Right cardiac atrium (tissue), 5 donors: ENCODE data around the gene ZNF140. TPM values are rescaled to one million over a fixed set of nuclear protein-coding genes. Genes with fewer than 3 reads are reported as not detected.

Experiments used
- ATAC-seq, 2 donors: fragments of 200-7000 bp; cut with Tn5 transposase; one replicate each; pipeline versions ENCODE4 v1.8.0 to v1.9.1; 2020; ENCODE audit warnings: moderate library complexity in 2 of 2, mild to moderate bottlenecking in 1 of 2
- DNase-seq, 3 donors: peaks; one replicate each; pipeline ENCODE4 v3.0.0-alpha.2; 2020
- H3K27ac ChIP-seq: one replicate; pipeline ENCODE4 v1.5.1; 2013; ENCODE audit warnings: mild to moderate bottlenecking, low read length, control low read depth, moderate library complexity
- H3K27me3 ChIP-seq: one replicate; pipeline ENCODE4 v1.6.1; 2013; ENCODE audit not compliant: control insufficient read depth, insufficient read depth
- H3K4me1 ChIP-seq: one replicate; pipeline ENCODE4 v1.6.1; 2013; ENCODE audit warnings: low read length; ENCODE audit not compliant: control insufficient read depth, insufficient read depth
- H3K4me3 ChIP-seq: one replicate; pipeline ENCODE4 v1.5.1; 2013; ENCODE audit warnings: low read length, control low read depth
- H3K9me3 ChIP-seq: one replicate; pipeline ENCODE4 v1.6.1; 2013; ENCODE audit warnings: low read length; ENCODE audit not compliant: control insufficient read depth
- WGBS: extraction: QIAGEN DNeasy Blood & Tissue Kit; methylation state at CpG from one replicate; pipeline ENCODE4 v1.1.7; 2013; 5-methylcytosine and 5-hydroxymethylcytosine counted together
- intact Hi-C, 4 donors: fragments of 100-400 bp; cut with DNase I; formaldehyde crosslinking; loops; one replicate each; pipeline versions ENCODE4 v1.11.0 to v1.14.0; 2022 to 2023
- polyA plus RNA-seq: library from polyadenylated mRNA; stranded (reverse); fragments of 200-250 nt; gene quantifications from one replicate; pipeline ENCODE4 v1.2.3, GENCODE V29; 2013
- total RNA-seq, 4 donors: library from RNA; stranded (reverse); fragmentation: NEBNext Ultra II Directional; extraction: Animal tissue kit (Norgen Biotek cat#: 25700); gene quantifications; one replicate each; pipeline ENCODE4 v1.2.1, GENCODE V29; 2021
- donor health status: healthy with polysubstance abuse.
- donor health status: DM: no; HTN: yes; CAD: no.
- donor health status: DM: no; HTN: no; CAD: no.
- donor health status: DM: no; HTN: yes; CAD: no; lungs with severe emphysema.
- donor health status: DM: yes; HTN: yes; CAD: no.

The ZNF140 gene
- total and polyA plus RNA-seq, 5 donors, result 8.5 to 10.7 (median 10.3) TPM

- peak overlapping the region; percentile 100 for H3K27ac ChIP-seq
- intact Hi-C loops, result loop anchor here in 2 of 4 donors (5.0 kb wide), 2 partner anchors 43 to 47 kb away; partner anchors contain the start of gene ZNF84 (in 1 of the 2)
- DNase-seq (peak; percentile 99), ATAC-seq (peak; percentile 98)
- H3K9me3 ChIP-seq, result peaks cover 9% of the 10 kb centered on the region
- H3K4me3 ChIP-seq, result peak overlapping the region; percentile 66
- no peaks in the 10 kb centered on the region for H3K27me3 ChIP-seq
- H3K4me1 ChIP-seq, result no peaks in the 10 kb centered on the region
- under 1% methylated on average over 22 of the region's 22 CpGs for WGBS
These were observed 726 bp upstream of the ZNF140 start for GRCh38 chr12:133080026-133080367.

GRCh38 chr12:133081159-133081780, 547 bp downstream of the ZNF140 start:
- peak overlapping the region; percentile 66 for H3K4me3 ChIP-seq
- peak overlapping the region; percentile 100 for H3K27ac ChIP-seq
- DNase-seq (peak in 2 of 3 donors; percentile 50 to 67), ATAC-seq (no peak)
- H3K9me3 ChIP-seq, result peaks cover 14% of the 10 kb centered on the region
- intact Hi-C loops, result loop anchor here in 2 of 4 donors (5.0 kb wide), 2 partner anchors 44 to 46 kb away; partner anchors contain the start of gene ZNF84 (in 1 of the 2)
- no peaks in the 10 kb centered on the region for H3K4me1 ChIP-seq
- WGBS, result 23% methylated on average over 17 of the region's 17 CpGs
- no peaks in the 10 kb centered on the region for H3K27me3 ChIP-seq

- ATAC-seq (no peak), DNase-seq (no peak)
- Histone ChIP-seq H3K9me3 (peaks cover 10% of the 10 kb centered on the region), H3K27me3 (no peaks in the 10 kb centered on the region), H3K27ac (no peak overlapping the region), H3K4me3 (peak overlapping the region; percentile 5), H3K4me1 (no peaks in the 10 kb centered on the region)
- 97% methylated on average over 6 of the region's 6 CpGs for WGBS
- intact Hi-C loops, result loop anchor here in 2 of 4 donors (5.0 kb wide), 2 partner anchors 44 to 46 kb away; partner anchors contain the start of gene ZNF84 (in 1 of the 2)
These were observed 2.6 kb downstream of the ZNF140 start for GRCh38 chr12:133083345-133083744.

- no peak overlapping the region for H3K4me3 ChIP-seq
- H3K9me3 ChIP-seq, result peaks cover 18% of the 10 kb centered on the region
- ATAC-seq (no peak), DNase-seq (no peak)
- no peaks in the 10 kb centered on the region for H3K4me1 ChIP-seq
- 98% methylated on average over 3 of the region's 3 CpGs for WGBS
- H3K27ac ChIP-seq, result no peak overlapping the region
- H3K27me3 ChIP-seq, result no peaks in the 10 kb centered on the region
- intact Hi-C loops, result loop anchor here in 1 of 4 donors (5.0 kb wide), 1 partner anchor 48 kb away; no protein-coding TSS in a partner anchor
These were observed 24.9 kb downstream of the ZNF140 start for GRCh38 chr12:133105620-133106019.

DNA sequence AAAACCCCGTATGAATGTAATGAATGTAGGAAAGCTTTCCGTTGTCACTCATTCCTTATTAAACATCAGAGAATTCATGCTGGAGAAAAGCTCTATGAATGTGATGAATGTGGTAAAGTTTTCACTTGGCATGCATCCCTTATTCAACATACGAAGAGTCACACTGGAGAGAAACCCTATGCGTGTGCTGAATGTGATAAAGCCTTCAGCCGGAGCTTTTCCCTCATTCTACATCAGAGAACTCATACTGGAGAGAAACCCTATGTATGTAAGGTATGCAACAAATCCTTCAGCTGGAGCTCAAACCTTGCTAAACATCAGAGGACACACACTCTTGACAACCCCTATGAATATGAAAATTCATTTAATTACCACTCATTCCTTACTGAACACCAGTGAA, 25.5 kb downstream of the ZNF140 start:
- peak overlapping the region; percentile 5 for H3K4me3 ChIP-seq

DNA sequence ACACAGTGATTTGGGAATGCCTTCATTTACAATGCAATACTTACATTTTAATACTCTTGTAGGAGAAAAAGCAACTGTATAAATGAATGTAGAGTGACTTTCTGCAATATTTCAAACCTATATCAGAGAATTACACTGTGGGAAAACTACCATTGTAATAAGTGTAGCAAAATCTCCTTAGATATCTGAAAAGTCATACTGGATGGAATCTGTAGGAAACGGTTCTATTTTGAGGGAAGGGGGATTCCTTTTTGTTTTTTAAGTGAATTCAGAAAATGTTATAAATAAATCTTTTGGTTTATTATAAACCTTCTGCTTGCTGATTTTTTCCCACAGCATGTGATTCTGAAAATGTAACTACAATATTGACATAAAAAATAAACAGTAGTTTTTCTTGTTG, 26.4 kb downstream of the ZNF140 start:
- ATAC-seq (no peak), DNase-seq (no peak)
- WGBS, result 99% methylated on average over 1 of the region's 1 CpG
- peaks cover 15% of the 10 kb centered on the region for H3K9me3 ChIP-seq
- intact Hi-C loops, result loop anchor here in 1 of 4 donors (5.0 kb wide), 1 partner anchor 50 kb away; no protein-coding TSS in a partner anchor
- H3K27ac ChIP-seq, result no peak overlapping the region
- no peaks in the 10 kb centered on the region for H3K27me3 ChIP-seq
- H3K4me1 ChIP-seq, result no peaks in the 10 kb centered on the region
- H3K4me3 ChIP-seq, result no peak overlapping the region

More for the DNA sequence above, 25.5 kb downstream of the ZNF140 start:
- Histone ChIP-seq H3K4me1 (no peaks in the 10 kb centered on the region), H3K27ac (no peak overlapping the region), H3K9me3 (peaks cover 18% of the 10 kb centered on the region), H3K27me3 (no peaks in the 10 kb centered on the region)
- WGBS, result 97% methylated on average over 5 of the region's 5 CpGs
- ATAC-seq, result no peak
- intact Hi-C loops, result loop anchor here in 1 of 4 donors (5.0 kb wide), 1 partner anchor 49 kb away; no protein-coding TSS in a partner anchor
- DNase-seq, result no peak

DNA sequence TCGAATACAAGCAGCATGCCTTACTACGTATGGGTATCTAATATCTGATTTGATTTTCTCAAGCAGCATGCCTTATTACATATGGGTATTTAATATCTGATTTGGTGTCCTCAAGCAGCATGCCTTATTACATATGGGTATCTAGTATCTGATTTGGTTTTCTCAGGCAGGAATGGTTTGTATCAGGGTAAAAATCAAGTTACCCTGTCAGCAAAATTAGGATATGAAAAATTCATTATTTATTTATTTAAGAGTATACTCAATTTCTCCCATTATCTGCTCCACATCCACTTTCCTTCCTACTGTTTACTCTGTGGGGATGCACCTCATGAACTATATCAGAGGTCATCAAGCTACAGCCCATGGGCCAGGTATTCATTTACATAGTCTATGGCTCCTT, 27.4 kb downstream of the ZNF140 start:
- Histone ChIP-seq H3K27me3 (no peaks in the 10 kb centered on the region), H3K9me3 (peaks cover 14% of the 10 kb centered on the region), H3K27ac (no peak overlapping the region), H3K4me1 (no peaks in the 10 kb centered on the region), H3K4me3 (peak overlapping the region; percentile 40)
- DNase-seq, result no peak
- intact Hi-C loops, result loop anchor here in 1 of 4 donors (5.0 kb wide), 1 partner anchor 51 kb away; no protein-coding TSS in a partner anchor
- WGBS, result 98% methylated on average over 2 of the region's 2 CpGs
- no peak for ATAC-seq

DNA sequence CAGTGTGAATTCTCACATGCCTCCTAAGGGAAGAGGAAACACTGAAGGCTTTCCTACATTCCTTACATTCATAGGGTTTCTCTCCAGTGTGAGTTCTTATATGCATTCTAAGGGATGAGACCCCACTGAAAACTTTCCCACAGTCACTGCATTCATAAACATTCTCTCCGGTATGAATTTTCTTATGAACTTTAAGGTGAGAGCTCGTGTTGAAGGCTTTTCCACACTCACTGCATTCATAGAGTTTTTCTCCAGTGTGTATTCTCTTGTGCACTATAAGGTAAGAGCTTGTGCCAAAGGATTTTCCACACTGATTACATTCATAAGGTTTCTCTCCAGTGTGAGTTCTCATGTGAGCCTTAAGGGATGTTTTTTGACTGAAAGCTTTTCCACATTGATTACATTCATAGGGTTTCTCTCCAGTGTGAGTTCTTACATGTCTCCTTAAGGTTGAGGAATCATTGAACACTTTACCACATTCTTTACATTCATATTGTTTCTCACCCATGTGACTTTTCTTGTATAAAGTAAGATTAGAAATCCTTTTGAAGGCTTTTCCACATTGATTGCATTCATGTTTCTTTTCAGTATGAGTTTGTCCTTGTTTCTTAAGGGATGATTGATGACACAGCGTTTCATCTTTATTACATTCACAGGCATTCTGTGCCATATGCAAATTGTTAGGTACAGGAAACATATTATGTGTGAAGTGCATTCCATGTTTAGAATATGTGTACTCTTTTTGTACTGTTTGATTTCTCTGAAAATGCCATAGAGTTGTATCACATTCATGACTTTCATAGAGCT, 39.9 kb downstream of the ZNF140 start:
- H3K4me3 ChIP-seq, result peak overlapping the region; percentile 0
- no peaks in the 10 kb centered on the region for H3K27me3 ChIP-seq
- ATAC-seq (no peak), DNase-seq (no peak)
- 96% methylated on average over 3 of the region's 3 CpGs for whole genome bisulfite sequencing
- intact Hi-C loops, result no loop called here
- no peak overlapping the region for H3K27ac ChIP-seq
- H3K4me1 ChIP-seq, result no peaks in the 10 kb centered on the region
- peaks cover 21% of the 10 kb centered on the region for H3K9me3 ChIP-seq

GRCh38 chr12:133124674-133125073, 44.0 kb downstream of the ZNF140 start:
- WGBS, result 98% methylated on average over 2 of the region's 2 CpGs
- H3K4me3 ChIP-seq, result no peak overlapping the region
- no peak for DNase-seq
- H3K9me3 ChIP-seq, result peaks cover 21% of the 10 kb centered on the region
- no peaks in the 10 kb centered on the region for H3K4me1 ChIP-seq
- no peak for ATAC-seq
- no peak overlapping the region for H3K27ac ChIP-seq
- no peaks in the 10 kb centered on the region for H3K27me3 ChIP-seq
- intact Hi-C loops, result loop anchor here in 1 of 4 donors (5.0 kb wide), 1 partner anchor 42 kb away; the partner anchor contains the start of gene ZNF140

DNA sequence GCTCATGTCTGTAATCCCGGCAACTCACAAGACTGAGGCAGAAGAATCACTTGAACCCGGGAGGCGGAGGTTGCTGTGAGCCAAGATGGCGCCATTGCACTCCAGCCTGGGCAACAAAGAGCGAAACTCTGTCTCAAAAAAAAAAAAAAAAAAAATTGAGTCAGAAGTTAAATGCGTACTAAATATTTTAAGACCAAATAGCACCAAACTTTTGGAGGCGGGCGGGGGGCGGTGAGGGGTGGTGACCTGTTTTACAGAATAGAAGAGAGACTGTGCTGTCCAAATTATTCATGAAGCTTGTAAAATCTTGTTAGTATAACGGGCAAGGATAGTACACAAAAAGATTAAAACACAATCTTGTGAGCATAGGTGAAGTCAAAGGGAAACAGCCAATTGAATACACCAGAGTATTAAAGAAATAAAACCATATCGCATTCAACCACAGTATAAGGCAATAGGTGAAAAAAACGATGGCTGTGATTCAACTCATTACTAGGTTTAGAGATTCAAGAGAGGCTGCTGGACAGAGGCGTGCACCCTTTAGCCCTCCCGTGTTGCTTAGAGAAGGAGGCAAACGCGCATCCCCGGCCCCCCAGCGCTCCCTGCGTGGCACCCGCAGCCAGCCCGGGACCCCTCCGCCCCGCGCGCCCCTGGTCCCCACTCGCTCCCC, 48.8 kb downstream of the ZNF140 start:
- Histone ChIP-seq H3K4me3 (peak overlapping the region; percentile 77), H3K27me3 (no peaks in the 10 kb centered on the region), H3K4me1 (no peaks in the 10 kb centered on the region), H3K27ac (peak overlapping the region; percentile 80), H3K9me3 (peaks cover 9% of the 10 kb centered on the region)
- ATAC-seq (no peak), DNase-seq (peak in 1 of 3 donors; percentile 53)
- intact Hi-C loops, result loop anchor here in 2 of 4 donors (2.0 to 5.0 kb wide), 2 partner anchors 47 to 93 kb away; partner anchors contain the start of genes ZNF140 (in 1 of the 2) and ZNF84 (in 1 of the 2)
- WGBS, result 19% methylated on average over 26 of the region's 26 CpGs
